PC-9 (cell line): Measurements from ENCODE around the gene MGAT5. TPM values are rescaled to one million over a fixed set of nuclear protein-coding genes. Genes with fewer than 3 reads are reported as not detected.

Experiments
- BruUV-seq: library from RNA; stranded (reverse); fragments of 400-500 nt; replicated peaks from 2 replicates; lab custom pipeline; 2021; lab: Mats Ljungman, UMichigan
- CTCF ChIA-PET: fragments of 300-600 bp; sonication (Branson Sonifier 250); formaldehyde crosslinking; loops from one replicate; lab custom pipeline; 2022; ENCODE audit warnings: antibody characterized with exemption; lab: Charles Lee
- POLR2A ChIA-PET: fragments of 300-600 bp; sonication (Branson Sonifier 250); formaldehyde crosslinking; loops from one replicate; lab custom pipeline; 2022; ENCODE audit warnings: antibody characterized with exemption; ENCODE audit not compliant: unreplicated experiment; lab: Charles Lee
- DNase-seq, 2 experiments: peaks; one replicate each; pipeline versions ENCODE4 v3.0.0 to v3.0.0-alpha.2; 2015 to 2022; ENCODE audit warnings: mixed read lengths in 1 of 2
- H2AFZ ChIP-seq: fragments of 200-600 bp; sonication (generic); 2 replicates; pipeline ENCODE4 v1.8.1; 2017; ENCODE audit warnings: antibody characterized with exemption
- H3F3A ChIP-seq: fragments of 200-600 bp; sonication (generic); 2 replicates; pipeline ENCODE4 v1.8.1; 2017; ENCODE audit warnings: antibody characterized with exemption, mild to moderate bottlenecking, low read depth; ENCODE audit not compliant: insufficient read depth
- H3K27ac ChIP-seq: fragments of 200-600 bp; sonication (generic); 2 replicates; pipeline ENCODE4 v1.6.1; 2016; ENCODE audit warnings: mixed run types
- H3K27me3 ChIP-seq: fragments of 200-600 bp; sonication (generic); 2 replicates; pipeline ENCODE4 v1.6.1; 2016; ENCODE audit warnings: low read depth, mixed run types; ENCODE audit not compliant: insufficient read depth
- H3K36me3 ChIP-seq: fragments of 200-600 bp; sonication (generic); 2 replicates; pipeline ENCODE4 v1.6.1; 2016; ENCODE audit warnings: low read depth, mixed run types
- H3K4me1 ChIP-seq: fragments of 200-600 bp; sonication (generic); replicated peaks from 2 replicates; pipeline ENCODE4 v1.6.1; 2016; ENCODE audit warnings: mixed run types; ENCODE audit not compliant: insufficient read depth
- H3K4me2 ChIP-seq: fragments of 200-600 bp; sonication (generic); 2 replicates; pipeline ENCODE4 v1.6.1; 2017; ENCODE audit warnings: mixed run types
- H3K4me3 ChIP-seq: fragments of 200-600 bp; sonication (generic); 2 replicates; pipeline ENCODE4 v1.6.1; 2016; ENCODE audit warnings: mixed run types
- H3K79me2 ChIP-seq: fragments of 200-600 bp; sonication (generic); 2 replicates; pipeline ENCODE4 v1.6.1; 2017; ENCODE audit warnings: low read depth, mixed run types
- H3K9me2 ChIP-seq: fragments of 200-600 bp; sonication (generic); 2 replicates; pipeline ENCODE4 v1.8.1; 2017; ENCODE audit warnings: mild to moderate bottlenecking; ENCODE audit not compliant: insufficient read depth
- H3K9me3 ChIP-seq: fragments of 200-600 bp; sonication (generic); 2 replicates; pipeline ENCODE4 v1.8.1; 2016; ENCODE audit warnings: low read depth; ENCODE audit not compliant: insufficient read depth
- H4K20me1 ChIP-seq: fragments of 200-600 bp; sonication (generic); 2 replicates; pipeline ENCODE4 v1.8.1; 2017; ENCODE audit not compliant: insufficient read depth
- EZH2 ChIP-seq: fragments of 200-600 bp; sonication (generic); IDR thresholded peaks from 2 replicates; pipeline ENCODE4 v1.8.0; 2017; ENCODE audit warnings: antibody characterized with exemption, low read depth
- intact Hi-C: fragments of 100-400 bp; cut with micrococcal nuclease; formaldehyde crosslinking; loops from one replicate; pipeline ENCODE4 v1.10.0; 2022; ENCODE audit not compliant: unreplicated experiment
- total RNA-seq: library from RNA; stranded (reverse); gene quantifications from 2 replicates; pipeline ENCODE4 v1.2.3, GENCODE V29; 2021
- TF ChIP-seq, protein P1 (sequence below): fragments of 200-600 bp; sonication (generic); conservative IDR thresholded peaks from 2 replicates; pipeline ENCODE4 v1.6.1; 2017; ENCODE audit warnings: mixed run types, antibody characterized with exemption, mild to moderate bottlenecking, moderate library complexity

Gene MGAT5
- total RNA-seq, 1 experiment from 2014 or later: 33.5 TPM

DNA sequence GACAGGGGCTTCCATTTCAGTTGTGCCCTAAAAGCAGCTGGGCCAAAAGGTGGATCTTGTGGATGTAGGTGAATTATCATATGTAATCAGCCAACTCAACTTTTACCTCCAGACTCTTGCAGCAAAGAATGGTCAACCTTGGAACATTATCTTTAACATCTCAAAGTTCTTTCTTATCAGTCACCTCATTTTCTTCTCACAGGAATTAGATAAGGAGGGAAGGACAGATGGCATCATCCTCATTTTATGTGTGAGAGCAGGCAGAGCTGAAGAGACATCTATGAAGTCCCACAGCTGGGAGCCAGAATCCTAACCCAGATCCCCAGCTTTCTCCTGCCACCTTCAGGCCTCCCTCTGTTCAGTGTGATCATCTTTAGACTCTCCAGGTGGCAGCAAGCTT is 182.1 kb downstream of the MGAT5 start:
- BruUV-seq: no TSS peak
- Histone ChIP-seq H3K9me2 (no peaks in the 10 kb centered on the region), H3K9me3 (no peaks in the 10 kb centered on the region), H4K20me1 (no peaks in the 10 kb centered on the region), H3K27ac (no peak overlapping the region), H3K4me2 (no peak overlapping the region), H3F3A (peaks cover 23% of the 10 kb centered on the region), H3K36me3 (no peaks in the 10 kb centered on the region), H3K79me2 (no peaks in the 10 kb centered on the region), H3K4me3 (no peak overlapping the region), H2AFZ (no peak overlapping the region), H3K4me1 (peaks cover 31% of the 10 kb centered on the region), H3K27me3 (no peaks in the 10 kb centered on the region)
- CTCF ChIA-PET: no interaction called here
- DNase-seq: no peak
- no peak for TF ChIP-seq EZH2
- TF ChIP-seq, protein P1, sequence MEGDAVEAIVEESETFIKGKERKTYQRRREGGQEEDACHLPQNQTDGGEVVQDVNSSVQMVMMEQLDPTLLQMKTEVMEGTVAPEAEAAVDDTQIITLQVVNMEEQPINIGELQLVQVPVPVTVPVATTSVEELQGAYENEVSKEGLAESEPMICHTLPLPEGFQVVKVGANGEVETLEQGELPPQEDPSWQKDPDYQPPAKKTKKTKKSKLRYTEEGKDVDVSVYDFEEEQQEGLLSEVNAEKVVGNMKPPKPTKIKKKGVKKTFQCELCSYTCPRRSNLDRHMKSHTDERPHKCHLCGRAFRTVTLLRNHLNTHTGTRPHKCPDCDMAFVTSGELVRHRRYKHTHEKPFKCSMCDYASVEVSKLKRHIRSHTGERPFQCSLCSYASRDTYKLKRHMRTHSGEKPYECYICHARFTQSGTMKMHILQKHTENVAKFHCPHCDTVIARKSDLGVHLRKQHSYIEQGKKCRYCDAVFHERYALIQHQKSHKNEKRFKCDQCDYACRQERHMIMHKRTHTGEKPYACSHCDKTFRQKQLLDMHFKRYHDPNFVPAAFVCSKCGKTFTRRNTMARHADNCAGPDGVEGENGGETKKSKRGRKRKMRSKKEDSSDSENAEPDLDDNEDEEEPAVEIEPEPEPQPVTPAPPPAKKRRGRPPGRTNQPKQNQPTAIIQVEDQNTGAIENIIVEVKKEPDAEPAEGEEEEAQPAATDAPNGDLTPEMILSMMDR: no peak
- POLR2A ChIA-PET: no interaction called here
- intact Hi-C loops: no loop called here

DNA sequence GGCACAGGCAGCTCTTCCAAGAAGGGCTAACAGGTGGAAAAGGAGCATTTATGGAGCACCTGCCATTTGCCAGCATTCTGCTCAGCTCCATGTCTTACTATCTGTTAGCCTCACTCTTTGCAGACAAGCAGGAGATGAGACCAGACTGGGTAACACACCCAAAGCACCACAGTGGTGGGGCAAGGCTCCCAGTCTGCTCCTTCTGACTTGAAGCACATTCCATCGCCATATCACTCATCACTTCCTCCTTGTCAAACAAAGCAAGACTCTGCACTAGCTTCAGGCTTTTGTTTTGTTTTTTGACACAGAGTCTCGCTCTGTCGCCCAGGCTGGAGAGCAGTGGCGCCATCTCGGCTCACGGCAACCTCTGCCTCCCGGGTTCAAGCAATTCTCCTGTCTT is 182.8 kb downstream of the MGAT5 start:
- no TSS peak for BruUV-seq
- TF ChIP-seq, protein P1: no peak
- no peak for TF ChIP-seq EZH2
- no peak overlapping the region for H3K4me3 ChIP-seq

DNA sequence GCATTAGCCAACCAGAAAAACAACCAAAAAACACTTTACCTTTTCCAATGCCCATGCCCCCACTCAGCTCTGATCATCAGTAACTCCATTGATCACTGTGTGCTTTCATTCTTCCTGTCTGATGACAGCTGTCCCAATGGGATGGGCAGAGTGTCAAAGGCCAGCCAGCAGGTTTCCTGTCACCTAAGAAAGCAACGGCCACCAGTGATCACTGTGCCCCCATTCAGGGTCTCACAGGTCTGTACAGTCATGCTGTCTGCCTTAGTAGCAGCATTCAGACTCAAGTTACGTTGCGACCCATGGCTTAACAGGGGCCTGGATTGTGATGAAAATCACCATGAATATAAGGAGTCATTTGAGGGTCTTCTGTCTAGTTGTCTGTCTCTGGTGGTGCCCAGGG is 184.5 kb downstream of the MGAT5 start:
- no peak overlapping the region for H3K4me3 ChIP-seq
- POLR2A ChIA-PET: no interaction called here
- no peak overlapping the region for H2AFZ ChIP-seq
- no peaks in the 10 kb centered on the region for H3K9me2 ChIP-seq
- no TSS peak for BruUV-seq
- no peaks in the 10 kb centered on the region for H3K36me3 ChIP-seq
- H3K27me3 ChIP-seq: no peaks in the 10 kb centered on the region
- no peaks in the 10 kb centered on the region for H3K79me2 ChIP-seq
- TF ChIP-seq EZH2: no peak
- TF ChIP-seq, protein P1: no peak
- CTCF ChIA-PET: no interaction called here
- H3F3A ChIP-seq: peaks cover under 1% of the 10 kb centered on the region; the same call in 1 of the 2 replicates
- H3K4me2 ChIP-seq: no peak overlapping the region
- peaks cover 7% of the 10 kb centered on the region for H3K4me1 ChIP-seq
- DNase-seq: no peak
- H4K20me1 ChIP-seq: no peaks in the 10 kb centered on the region
- intact Hi-C loops: no loop called here
- H3K27ac ChIP-seq: no peak overlapping the region
- no peaks in the 10 kb centered on the region for H3K9me3 ChIP-seq

More for the DNA sequence above, 182.8 kb downstream of the MGAT5 start:
- CTCF ChIA-PET: no interaction called here
- POLR2A ChIA-PET: no interaction called here
- Histone ChIP-seq H3K9me2 (no peaks in the 10 kb centered on the region), H3K27ac (no peak overlapping the region), H3K27me3 (no peaks in the 10 kb centered on the region), H3K4me1 (peaks cover 24% of the 10 kb centered on the region), H3K9me3 (no peaks in the 10 kb centered on the region), H2AFZ (no peak overlapping the region), H3K36me3 (no peaks in the 10 kb centered on the region), H3F3A (peaks cover 17% of the 10 kb centered on the region), H4K20me1 (no peaks in the 10 kb centered on the region), H3K79me2 (no peaks in the 10 kb centered on the region), H3K4me2 (no peak overlapping the region)
- peak in 1 of 2 experiments; percentile 41 for DNase-seq
- intact Hi-C loops: no loop called here
